GM18526 (cell line): ENCODE results near the gene OTOF.

ENCODE experiments used
- POLR2A ChIP-seq: IDR thresholded peaks from 3 replicates; pipeline ENCODE4 v1.6.1; 2011; ENCODE audit not compliant: insufficient read length; ENCODE audit errors: extremely low read depth

The OTOF gene

DNA sequence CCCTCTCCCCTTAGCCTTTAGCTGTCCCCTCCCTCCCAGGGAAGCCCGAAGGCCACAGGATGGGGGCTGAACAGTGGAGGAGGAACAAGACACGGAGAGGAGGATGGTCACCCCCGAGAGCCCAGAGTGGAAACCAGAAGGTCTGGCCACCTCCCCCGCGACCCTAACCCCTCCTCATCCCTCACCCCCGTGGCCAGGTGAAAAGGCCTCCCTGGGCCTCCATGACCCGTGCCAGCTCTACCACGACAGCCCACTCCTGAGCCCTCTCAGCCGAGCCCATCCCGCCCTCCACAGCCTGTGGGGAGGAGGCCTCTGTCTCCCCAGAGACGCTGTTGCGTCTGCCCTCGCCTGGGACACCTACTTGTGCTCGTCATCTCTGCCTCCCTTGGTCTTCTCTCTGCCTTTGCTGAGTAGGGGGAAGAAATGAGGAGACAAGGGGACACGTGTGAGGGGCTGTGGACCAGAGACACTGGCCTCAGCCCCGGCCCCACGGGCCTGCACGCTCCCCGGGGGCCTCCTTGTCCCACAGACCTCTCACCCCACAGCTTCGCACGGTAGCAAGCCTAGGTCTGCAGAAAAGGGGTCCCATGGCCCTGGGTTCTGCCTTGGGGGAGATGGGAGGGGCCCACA lies 32.5 kb upstream of the OTOF start:
- TF ChIP-seq POLR2A, result no peak

DNA sequence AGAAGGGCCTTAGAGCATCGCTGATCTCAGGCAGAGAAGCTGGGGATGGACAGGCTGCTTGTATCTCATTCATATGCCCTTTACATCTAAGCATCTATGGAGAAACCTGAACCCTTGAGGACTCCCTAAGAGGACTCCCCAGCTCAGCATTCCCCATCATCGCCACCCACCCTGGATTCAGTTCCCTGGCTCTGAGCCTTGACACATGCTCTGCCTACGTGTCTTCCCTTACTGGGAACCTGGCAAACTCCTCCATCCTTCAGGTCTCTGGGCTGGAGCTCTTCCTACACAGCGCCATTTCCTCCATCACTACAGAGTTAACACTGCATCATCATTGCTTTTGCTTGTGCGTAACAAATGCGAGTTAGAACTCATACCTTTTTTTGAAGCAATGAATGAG lies 31.2 kb upstream of the OTOF start:
- TF ChIP-seq POLR2A, result no peak

DNA sequence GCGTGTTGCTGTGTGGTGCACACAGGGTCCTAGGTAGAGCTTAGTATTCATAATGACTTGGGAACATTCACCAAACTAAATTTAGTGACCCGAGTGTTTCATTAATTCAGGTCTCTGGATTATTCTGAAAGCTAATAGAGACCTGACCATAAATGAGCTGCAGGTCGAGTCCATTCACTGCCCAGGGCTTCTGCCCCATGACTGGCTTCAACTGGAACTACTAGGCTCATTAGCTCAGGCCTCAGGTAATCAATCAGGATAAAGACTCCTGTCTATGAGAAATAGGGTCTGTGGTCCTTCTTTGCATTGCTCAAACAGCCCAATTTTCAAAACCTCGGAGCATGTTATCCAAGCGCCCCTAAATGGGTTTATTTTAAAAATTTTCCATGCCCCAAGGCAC lies 30.0 kb upstream of the OTOF start:
- no peak for TF ChIP-seq POLR2A

DNA sequence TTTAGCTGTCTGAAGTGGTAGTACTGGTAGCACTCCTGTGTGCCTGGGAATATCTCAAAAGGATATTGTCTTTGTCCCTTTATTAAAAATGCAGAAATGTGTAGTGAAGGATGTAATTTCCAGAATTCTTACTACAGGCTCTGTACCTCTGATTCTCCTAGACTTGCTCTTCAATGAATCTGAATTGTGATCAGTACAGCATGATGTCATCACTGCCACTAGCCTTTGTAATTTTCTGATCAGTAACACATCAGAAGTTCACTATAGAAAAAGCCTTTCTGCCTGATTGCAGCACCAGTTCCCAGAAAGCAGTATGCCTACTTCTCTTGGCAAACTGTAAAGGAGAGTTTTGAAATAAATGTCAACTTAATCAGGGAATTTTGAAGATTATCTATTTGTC lies 29.2 kb upstream of the OTOF start:
- TF ChIP-seq POLR2A, result no peak

DNA sequence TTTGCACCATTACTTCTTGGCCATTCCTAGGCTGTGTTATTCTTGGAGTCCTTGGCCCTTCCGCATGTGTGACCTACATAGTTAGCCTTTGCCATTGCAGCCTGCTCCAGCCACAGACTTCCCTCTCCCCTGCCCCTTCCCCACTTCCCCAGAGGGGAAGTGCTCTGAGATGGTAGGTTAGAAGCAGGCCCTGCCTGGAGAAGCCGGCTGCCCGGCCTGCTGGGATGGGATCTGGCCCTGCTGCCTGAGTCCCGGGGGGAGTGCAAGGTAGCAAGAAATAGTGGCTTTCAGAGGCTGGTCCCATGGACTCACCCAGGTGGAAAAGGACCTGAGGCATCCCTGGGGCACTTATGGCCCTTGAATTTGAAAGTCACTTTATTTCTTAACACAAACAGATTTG lies 28.4 kb upstream of the OTOF start:
- TF ChIP-seq POLR2A, result no peak

DNA sequence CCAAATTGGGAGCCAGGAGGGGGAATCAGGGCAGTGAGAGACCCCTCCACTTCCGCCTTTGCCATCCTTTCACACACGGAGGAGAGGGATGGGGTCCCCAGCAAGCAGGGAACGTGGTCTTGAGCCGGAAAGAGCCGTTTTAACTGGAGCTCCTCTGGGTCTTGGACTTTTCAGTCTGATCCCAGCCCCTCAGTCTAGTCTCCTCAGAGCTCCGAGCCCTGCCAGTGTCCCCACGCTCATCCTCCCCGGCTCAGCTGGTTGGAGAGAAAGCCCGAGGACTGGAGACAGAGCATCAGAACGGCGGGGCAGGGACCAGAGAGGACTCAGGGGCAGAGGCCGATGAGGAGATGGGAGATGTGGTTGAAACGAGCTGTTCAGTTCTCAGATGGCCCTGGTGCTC lies 26.1 kb upstream of the OTOF start:
- no peak for TF ChIP-seq POLR2A

DNA sequence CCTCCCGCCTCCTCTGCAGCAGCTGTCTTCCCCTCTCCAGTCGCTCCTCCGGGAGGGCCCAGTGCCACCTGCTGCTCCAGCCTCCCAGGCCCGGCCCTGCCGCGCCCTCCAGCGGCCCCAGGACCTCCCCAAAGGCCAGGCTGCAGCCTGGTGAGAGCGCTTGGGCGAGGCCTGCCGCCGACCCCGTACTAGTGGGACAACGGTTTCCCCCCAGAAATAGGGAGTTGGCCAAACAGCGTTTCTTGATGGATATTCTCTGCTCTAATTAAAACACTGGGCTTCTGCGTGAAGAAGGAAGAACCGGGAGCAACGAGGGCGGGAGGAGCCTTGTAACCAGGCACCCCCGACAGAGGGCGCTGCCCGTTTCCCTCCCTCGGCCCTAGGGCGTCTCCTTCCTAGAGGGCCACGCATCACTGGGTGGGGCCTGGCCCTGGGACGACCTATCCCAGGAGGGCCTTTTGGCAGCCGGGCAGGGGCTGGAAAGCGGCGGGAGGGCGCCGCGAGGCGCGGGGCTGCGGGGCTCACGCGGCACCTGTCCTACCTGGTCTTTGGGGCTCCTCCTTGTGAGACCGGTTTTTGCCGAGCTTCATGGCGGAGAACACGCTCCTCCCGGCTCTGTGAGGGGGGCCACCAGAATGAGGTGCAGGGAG lies 25.4 kb upstream of the OTOF start:
- no peak for TF ChIP-seq POLR2A

DNA sequence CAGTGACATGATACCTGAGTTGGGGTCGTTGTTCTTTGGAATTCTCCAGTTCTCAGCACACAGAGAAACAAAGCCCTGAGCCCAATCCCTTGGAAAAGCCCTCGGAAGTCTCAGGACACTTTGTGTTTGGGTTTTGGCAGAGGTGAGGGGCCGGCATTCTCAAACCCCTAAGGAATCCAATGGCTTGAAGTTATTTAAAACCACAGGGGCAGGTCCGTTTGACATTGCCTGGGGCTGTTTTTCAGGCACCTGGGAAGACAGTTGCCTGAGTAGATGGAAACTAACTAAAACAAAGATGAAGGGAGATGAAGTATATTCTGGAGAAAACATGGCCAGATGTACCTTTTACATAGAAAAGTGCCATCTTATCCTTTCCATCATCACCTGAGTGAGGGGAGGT lies 22.5 kb upstream of the OTOF start:
- no peak for TF ChIP-seq POLR2A

DNA sequence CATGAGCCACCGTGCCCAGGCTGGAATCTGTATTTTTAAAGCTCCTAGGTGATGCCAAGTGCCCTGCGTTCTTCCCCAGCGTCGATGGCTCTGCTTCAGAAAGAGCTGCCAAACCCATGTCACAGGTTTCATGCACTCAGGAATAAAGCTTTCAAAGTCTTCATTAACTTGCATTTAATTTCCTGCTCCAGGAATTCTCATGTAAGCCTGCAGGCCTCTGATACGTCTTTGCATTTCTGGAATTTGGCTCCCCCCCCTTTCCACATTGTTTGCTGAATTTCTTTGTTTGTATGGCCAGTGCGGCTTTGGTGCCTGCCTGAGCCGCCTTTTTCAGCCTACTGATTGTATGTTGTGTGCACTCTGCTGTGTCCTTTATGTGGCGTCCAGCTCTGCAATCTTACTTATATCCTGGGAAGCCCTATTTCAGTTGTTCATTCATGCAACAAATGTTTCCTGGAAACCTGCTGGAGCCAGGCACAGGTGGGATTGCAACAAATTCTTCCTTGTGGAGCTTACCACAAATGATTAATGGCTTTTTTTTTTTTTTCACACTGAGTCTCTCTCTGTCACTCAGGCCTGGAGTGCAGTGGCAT lies 17.9 kb upstream of the OTOF start:
- no peak for TF ChIP-seq POLR2A

DNA sequence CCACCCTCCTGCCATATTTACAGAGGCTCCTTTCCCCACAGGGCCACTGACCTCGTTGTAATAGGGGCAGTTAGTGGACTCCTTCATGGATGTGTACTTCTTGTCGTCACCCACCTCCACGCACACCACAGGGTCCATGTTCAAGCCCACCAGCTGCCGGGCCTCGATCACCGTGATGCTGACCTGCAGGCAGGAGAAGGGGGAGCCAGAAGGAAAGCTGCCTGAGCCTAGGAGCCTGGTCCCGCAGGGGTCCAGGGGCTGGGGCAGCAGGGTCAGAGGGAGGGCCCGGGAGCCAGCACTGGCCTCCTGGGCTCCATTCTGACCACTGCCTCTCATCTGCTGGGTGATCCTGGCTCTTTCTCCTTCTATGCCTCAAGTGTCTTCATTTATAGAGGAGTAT lies 17.0 kb upstream of the OTOF start:
- TF ChIP-seq POLR2A, result no peak

DNA sequence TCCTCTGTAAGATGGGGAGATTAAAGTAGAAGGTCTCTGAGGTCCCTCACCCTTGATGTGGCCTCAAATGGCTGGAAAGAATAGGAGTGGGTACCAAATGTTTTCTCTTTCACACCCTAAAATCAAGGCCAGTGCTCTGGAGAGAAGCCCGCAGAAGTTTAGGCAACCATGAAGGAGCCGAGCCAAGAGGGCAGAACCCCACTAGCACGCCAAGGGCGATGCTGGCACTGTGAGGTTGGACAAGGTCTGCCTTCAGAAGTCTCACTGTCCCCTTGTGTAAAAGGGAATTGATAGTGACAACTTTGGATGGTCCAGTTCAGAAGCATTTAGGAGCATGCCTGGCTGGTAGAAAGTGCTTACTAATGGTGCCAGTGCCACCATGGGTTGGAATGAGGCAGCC lies 16.3 kb upstream of the OTOF start:
- no peak for TF ChIP-seq POLR2A

DNA sequence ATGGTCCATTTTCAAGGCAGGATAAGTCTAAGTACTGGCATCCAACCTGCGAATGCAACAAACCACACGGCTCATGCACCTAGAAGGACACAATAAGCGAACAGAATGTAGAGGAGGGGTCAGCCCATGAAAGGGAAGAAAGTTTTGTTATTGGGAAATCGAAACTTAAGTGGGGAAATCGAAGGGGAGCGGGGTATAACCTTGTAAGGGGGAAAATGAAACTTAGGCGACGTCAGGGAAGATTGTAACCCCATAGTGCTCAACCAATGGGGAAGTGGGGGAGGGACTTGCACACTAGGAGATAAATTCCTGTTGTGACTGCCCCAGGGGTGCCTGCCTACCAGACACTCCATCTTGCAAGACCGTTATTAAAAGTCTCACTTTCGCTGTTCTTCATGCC lies 15.6 kb upstream of the OTOF start:
- no peak for TF ChIP-seq POLR2A

DNA sequence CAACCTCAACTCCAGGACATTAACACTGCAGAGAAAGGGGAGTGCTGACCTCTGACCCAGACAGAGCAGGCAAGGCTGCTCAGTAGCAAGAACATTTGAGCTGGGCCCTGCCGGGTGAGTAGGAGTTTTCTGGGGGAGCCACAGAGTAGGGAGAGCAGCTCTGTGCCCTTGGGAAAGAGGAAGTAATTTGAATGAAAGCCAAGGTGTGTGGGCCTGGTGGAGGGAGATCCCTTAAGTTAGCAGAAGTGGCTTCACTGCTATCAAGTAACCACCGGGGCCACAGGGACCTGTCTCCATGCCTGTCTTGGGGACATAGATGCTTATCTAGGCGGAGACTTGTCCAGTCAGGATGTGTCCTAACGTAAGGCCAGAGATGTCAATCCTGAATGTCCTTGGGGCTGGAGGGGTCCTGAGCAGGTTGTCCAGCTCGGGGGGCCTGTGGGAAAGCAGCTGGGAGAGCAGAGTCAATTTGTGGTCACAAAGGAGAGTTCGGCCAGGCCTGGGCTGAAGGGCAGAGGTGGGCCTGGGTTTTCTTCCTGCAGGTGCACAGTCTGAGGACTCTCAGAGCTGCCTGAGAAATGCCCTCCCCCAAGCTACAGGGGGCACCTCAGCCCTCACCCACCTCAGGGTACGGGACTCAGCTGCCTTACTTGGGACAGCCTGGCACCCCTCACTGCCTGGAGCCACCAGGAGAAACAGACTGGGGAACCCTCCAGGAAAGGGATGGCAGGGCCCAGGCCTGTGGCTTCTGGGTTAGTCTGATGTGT lies 15.0 kb upstream of the OTOF start:
- no peak for TF ChIP-seq POLR2A

DNA sequence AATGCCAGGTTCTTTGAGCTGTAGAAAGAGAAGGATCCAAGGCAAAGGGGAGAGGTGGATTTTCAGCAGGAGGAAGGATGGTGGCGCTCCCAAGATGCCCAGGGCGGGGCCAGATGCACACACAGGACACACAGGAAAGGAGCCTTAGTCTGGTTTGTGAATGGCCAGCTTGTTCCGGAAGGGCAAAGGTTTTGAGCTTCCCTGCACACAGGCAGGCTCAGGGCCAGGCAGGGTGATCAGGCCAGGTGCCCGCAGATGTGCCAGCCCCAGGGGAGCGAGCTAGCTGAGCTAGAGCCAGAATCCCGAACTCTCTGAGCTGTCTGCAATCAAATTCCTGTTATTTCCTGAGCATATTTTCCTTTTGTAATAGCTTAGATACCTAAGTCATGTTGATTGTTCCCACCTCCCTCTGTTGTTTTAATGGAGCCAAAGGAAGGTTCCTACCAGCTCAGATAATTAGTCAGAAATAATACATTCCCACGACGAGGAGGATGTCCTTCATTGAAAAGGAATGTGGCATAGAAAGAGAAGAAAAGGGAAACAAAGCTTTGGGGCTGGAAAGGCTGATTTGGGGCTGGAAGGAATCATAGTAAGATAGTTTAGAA lies 13.7 kb upstream of the OTOF start:
- TF ChIP-seq POLR2A, result no peak

DNA sequence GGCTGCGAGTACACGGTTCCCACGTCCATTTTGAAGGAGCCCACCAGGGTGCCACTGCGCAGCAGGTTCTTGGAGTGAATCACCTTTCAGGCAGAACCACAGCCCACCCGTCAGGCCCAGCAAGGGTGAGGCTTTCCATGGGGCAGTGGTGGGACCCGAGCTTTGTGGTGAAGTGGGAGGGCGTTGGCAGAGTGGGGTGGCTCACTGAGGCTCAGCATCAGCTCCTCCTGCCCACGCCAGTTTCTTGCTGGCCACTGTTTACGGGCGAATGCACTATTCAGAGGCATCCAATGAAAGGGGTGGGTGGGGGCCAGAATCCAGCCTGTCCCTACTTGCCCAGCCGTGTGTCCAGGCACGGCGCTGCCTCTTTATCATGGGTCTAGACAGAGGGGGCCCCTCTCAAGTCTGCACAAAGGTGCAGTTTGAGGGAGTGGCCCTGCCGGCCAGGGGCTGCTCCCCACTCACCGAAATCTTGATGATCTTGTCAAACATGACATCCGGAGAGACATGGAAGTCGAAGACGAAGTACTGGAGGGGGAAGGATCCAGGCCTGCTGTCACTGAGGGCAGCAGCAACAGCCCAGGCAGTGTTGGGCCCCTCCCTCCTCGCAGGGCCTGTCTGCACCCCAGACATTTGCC lies 11.4 kb upstream of the OTOF start:
- no peak for TF ChIP-seq POLR2A
